ENCODE data around the gene NPR1.
A peak's percentile ranks its signal among the peaks of the same experiment; 100 is the strongest.
"Not testable (repeated sequence)": the region's sequence is repeated elsewhere in the genome, so short reads cannot be mapped to it uniquely, and the experiment has no call there.

Gene NPR1

GRCh38 chr1:153651771-153652170, 26.7 kb upstream of the NPR1 start:
- DNase-seq, result no peak

GRCh38 chr1:153652805-153653500, 25.5 kb upstream of the NPR1 start:
- DNase-seq, result no peak

- no peak for DNase-seq
Observed at GRCh38 chr1:153655333-153655732, 23.2 kb upstream of the NPR1 start.

- peak; percentile 79 for DNase-seq
Observed at GRCh38 chr1:153658400-153659174, 19.9 kb upstream of the NPR1 start, which contains the start of gene SNAPIN. Gene SNAPIN, plus strand, starts transcription at chr1:153658703. Its CDS starts 41 bp downstream, at chr1:153658744.

GRCh38 chr1:153659175-153659534, 19.3 kb upstream of the NPR1 start:
- no peak for DNase-seq

- DNase-seq, result no peak
Observed at GRCh38 chr1:153659656-153660055, 18.8 kb upstream of the NPR1 start.

- peak; percentile 17 for DNase-seq
Observed at GRCh38 chr1:153661111-153661708, 17.3 kb upstream of the NPR1 start.

- DNase-seq, result no peak
Observed at GRCh38 chr1:153662269-153662668, 16.2 kb upstream of the NPR1 start.

- no peak for DNase-seq
Observed at GRCh38 chr1:153663211-153663610, 15.3 kb upstream of the NPR1 start.

GRCh38 chr1:153667439-153667838, 11.0 kb upstream of the NPR1 start:
- DNase-seq, result no peak

- DNase-seq, result not testable (repeated sequence)
Observed at GRCh38 chr1:153668672-153669071, 9.8 kb upstream of the NPR1 start.

- no peak for DNase-seq
Observed at GRCh38 chr1:153669606-153670005, 8.9 kb upstream of the NPR1 start.

GRCh38 chr1:153670257-153670858, 8.1 kb upstream of the NPR1 start:
- DNase-seq, result no peak

GRCh38 chr1:153670859-153671627, 7.4 kb upstream of the NPR1 start, which contains the start of gene ILF2:
Gene ILF2, minus strand, starts transcription at chr1:153670993. Its CDS starts 71 bp downstream, at chr1:153670922.
- DNase-seq, result peak; percentile 98

- DNase-seq, result not testable (repeated sequence)
Observed at GRCh38 chr1:153671628-153672353, 6.7 kb upstream of the NPR1 start.

- DNase-seq, result no peak
Observed at GRCh38 chr1:153673511-153673910, 5.0 kb upstream of the NPR1 start.

- peak; percentile 41 for DNase-seq
Observed at GRCh38 chr1:153677718-153678518, 570 bp upstream of the NPR1 start.

- DNase-seq, result no peak
Observed at GRCh38 chr1:153679337-153680119, 1.0 kb downstream of the NPR1 start.

GRCh38 chr1:153680120-153680403, 1.6 kb downstream of the NPR1 start:
- no peak for DNase-seq

GRCh38 chr1:153682730-153683129, 4.2 kb downstream of the NPR1 start:
- DNase-seq, result no peak
